IPS DF 4.7 (cell line): ENCODE results near the gene ZFP91.
A peak's percentile ranks its signal among the peaks of the same experiment; 100 is the strongest.
"Not testable (repeated sequence)": the region's sequence is repeated elsewhere in the genome, so short reads cannot be mapped to it uniquely, and the experiment has no call there.

ENCODE experiments used
- DNase-seq: peaks from one replicate; pipeline ENCODE4 v3.0.0-alpha.2; 2013; ENCODE audit warnings: low spot score; ENCODE audit errors: extremely low read depth

Gene ZFP91, protein sequence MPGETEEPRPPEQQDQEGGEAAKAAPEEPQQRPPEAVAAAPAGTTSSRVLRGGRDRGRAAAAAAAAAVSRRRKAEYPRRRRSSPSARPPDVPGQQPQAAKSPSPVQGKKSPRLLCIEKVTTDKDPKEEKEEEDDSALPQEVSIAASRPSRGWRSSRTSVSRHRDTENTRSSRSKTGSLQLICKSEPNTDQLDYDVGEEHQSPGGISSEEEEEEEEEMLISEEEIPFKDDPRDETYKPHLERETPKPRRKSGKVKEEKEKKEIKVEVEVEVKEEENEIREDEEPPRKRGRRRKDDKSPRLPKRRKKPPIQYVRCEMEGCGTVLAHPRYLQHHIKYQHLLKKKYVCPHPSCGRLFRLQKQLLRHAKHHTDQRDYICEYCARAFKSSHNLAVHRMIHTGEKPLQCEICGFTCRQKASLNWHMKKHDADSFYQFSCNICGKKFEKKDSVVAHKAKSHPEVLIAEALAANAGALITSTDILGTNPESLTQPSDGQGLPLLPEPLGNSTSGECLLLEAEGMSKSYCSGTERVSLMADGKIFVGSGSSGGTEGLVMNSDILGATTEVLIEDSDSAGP

DNA sequence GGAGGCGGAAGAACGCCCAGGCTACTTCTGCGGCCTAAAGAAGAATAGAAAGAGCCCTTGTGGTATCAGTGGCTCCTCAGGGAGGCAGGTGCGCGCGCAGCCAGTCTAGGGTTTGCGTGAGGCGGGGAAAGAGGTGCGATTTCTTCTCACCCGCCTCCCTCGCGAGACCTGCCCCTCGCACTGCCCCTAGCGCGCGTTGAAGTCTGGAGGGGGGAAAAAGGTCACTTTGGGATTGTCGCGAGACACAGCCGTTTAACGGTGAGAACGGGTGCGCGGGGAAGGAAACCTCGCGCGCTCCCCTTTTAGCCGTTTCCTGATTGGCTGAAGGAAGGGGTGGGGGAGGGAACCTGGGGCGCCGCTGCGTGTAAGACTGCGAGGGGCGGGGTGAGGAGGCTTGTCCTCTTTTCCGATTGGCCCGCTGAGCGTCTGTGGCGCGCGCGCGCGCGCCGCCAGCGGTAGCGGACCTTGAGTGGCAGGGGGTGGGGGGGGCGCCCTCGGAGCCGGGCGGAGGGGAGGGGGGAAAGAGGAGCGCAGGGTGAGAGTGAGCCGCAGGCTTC is at the start of gene ZFP91:
ZFP91 (plus strand) TSS at position 429 of the 557 bp plus-strand sequence. CDS start 219 bp downstream, outside the sequence.
- DNase-seq: peak; percentile 36

DNA sequence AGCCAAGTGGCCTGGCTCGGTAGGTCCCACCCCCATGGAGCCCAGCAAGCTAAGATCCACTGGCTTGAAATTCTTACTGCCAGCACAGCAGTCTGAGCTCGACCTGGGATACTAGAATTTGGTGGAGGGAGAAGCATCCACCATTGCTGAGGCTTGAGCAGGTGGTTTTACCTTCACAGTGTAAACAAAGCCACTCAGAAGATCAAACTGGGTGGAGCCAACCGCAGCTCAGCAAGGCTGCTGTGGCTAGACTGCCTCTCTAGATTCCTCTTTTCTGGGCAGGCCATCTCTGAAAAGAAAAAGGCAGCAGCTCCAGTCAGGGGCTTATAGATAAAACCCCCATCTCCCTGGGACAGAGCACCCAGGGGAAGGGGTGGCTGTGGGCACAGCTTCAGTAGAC is 48.6 kb upstream of the ZFP91 start:
- DNase-seq: no peak

DNA sequence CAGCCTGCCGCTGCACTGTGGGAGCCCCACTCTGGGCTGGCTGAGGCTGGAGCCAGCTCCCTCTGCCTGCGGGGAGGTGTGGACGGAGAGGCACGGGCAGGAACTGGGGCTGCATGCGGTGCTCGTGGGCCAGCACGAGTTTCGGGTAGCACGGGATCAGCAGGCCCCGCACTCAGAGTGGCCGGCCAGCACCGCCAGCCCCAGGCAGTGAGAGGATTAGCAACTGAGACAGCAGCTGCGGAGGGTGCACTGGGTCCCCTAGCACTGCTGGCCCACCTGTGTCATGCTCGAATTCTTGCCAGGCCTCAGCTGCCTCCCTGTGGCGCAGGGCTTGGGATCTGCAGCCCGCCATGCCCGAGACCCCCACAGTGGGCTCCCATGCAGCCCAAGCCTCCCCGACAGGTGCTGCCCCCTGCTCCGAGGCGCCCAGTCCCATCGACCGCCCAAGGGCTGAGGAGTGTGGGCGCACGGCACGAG is 47.0 kb upstream of the ZFP91 start:
- no peak for DNase-seq

DNA sequence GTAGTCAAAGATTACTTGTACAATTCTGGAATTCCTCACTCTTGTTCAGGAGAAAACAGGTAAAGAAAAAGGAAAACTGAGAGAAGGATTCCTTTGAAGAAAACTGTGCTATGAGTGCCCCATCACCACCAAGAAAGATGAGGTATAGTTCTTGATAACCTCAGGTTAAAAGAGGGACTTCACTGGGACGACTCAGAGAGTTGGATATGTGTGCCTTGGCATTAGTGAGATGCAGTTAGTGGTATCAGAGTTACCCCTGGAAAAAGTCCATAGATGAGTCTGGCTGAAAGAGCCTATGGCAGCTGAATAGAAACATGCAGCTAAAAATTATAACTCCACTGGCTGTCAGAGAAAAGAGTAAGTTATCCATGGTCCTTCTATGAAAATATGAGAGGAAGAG is 32.0 kb upstream of the ZFP91 start:
- no peak for DNase-seq

DNA sequence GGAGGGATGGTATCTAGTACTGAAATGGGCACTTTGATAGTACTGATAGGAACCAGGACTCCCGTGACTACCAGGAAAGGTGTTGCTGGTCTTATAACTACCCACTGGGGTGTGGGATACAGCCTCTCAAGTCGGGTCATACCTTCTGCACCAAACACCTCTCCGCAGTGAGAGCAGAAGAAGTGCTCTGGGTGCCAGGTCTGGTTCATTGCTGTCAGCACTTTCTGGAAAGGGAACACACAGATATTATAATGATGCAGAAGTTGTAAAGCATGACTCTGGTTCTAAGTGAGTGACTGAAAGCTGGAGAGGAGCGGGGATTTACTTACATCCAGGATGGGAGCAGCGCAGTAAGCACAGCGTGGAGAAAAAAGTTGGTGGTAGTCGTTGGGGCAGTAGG is 29.2 kb upstream of the ZFP91 start:
- no peak for DNase-seq

DNA sequence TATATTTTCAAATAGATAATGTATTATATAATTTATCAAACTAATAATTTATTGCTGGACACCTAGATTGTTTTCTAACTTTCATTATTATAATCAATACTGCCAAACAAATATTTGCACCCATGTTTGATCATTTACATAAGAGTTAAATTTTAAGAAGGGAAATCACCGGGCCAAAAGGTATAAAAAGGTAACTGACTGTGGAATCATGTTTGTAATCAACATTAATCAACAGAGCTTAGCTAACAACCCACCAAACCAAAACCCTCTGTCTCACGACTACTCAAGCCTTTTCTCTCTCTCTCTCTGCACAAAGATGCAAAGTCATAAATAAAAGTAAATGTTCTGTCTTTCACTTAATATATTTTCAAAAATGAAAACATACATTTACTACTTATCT is 18.0 kb upstream of the ZFP91 start:
- DNase-seq: no peak

DNA sequence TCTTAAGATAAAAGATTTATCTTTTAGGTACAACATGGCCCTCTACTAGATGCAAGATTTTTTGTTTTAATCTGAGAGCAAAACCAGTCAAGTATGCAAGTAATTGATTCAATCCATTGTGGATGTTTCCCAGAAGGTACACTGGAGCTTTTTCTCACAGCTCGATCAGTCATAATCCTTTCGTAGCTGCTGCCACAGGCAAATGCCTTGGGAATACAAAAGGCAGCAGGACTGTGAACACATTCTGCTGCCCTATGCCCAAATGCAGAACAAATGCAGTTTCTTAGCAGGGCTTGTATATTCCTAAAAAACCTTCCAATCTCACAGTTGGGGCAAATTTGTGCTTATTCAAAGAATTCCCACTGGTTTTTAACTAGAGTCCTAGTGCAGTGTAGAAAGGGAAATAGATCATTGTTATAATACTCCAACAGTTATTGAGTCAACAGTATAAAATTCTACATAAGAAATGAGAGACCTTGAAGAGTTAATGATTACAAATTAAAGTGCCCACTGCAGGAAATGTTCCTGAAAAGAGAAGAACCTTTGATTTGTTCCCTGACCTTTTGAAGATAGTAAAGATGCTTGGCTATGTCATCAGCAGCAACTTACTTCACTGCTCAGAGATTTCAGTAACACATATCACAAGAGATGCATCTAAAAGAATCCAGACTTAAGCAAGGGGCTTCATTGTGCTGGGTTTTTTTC is 17.3 kb upstream of the ZFP91 start:
- DNase-seq: no peak

DNA sequence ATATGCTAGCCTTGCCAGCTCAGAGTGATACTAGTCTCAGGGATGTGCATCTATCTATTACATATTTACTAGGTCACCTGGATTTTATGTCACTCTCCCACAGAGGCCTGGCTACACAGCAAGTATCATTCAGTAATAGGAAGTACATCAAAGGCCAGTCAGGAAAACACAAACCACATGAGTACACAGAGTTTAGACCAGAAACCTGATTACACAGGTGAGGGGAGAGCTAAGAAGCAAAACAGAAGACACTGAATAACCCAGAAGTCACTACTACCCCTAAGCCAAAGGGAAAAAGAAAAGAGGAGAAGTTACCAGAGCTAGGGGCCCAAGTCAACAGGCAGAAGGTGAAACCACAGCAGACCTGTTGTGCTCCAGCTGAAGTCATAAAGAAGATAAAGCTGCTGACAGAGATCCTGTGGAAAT is 16.5 kb upstream of the ZFP91 start:
- no peak for DNase-seq

DNA sequence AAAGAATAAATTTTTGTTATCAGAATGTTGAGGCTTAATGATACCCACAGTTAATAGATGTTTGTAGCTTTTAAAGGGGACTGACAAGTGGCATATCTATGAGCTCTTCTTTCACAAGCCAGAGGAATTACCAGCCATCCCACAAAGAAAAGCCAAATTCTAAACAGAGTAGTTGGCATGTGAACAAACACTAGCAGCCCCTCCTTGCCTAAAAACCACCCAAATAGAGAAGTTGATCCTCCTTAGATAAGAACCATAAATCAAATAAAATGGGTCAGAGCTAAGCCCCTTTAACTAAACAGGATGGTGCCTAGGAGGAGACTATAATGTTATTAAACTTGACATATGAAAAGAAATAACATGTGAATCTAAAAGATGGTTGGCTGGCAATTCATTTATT is 14.6 kb upstream of the ZFP91 start:
- no peak for DNase-seq

DNA sequence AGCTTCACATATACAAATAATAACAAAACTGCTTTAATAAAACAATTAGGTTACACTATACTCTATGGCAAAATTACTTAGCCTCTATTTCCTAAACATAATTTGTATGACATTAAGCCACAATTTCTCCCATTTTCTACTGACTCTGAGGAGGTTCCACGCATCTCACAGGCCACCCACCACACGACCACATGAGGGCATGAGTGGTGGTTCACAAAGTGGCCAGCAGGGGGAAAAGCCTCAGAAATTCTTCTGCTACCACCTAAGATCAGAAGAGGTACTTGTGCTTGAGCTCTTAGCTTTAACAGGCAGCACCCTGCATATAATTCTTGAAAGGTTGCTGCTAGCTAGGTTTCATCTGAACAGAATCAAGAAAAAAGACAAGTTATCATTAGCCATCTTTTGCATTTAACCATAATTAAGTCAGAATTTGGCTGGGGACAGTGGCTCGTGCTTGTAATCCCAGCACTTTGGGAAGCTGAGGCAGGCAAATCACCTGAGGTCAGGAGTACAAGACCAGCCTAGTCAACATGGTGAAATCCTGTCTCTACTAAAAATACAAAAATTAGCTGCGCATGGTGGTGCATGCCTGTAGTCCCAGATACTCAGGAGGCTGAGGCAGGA is 10.9 kb upstream of the ZFP91 start:
- no peak for DNase-seq

DNA sequence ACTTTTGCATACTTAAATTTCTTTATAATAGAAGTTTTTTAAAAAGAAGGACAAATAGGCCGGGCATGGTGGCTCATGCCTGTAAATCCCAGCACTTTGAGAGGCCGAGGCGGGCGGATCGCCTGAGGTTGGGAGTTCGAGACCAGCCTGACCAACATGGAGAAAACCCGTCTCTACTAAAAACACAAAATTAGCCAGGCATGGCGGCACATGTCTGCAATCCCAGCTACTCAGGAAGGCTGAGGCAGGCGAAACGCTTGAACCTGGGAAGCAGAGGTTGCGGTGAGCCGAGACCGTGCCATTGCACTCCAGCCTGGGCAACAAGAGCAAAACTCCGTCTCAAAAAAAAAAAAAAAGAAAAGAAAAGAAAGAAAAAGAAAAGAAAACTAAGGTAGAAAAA is 6.0 kb upstream of the ZFP91 start:
- DNase-seq: not testable (repeated sequence)

DNA sequence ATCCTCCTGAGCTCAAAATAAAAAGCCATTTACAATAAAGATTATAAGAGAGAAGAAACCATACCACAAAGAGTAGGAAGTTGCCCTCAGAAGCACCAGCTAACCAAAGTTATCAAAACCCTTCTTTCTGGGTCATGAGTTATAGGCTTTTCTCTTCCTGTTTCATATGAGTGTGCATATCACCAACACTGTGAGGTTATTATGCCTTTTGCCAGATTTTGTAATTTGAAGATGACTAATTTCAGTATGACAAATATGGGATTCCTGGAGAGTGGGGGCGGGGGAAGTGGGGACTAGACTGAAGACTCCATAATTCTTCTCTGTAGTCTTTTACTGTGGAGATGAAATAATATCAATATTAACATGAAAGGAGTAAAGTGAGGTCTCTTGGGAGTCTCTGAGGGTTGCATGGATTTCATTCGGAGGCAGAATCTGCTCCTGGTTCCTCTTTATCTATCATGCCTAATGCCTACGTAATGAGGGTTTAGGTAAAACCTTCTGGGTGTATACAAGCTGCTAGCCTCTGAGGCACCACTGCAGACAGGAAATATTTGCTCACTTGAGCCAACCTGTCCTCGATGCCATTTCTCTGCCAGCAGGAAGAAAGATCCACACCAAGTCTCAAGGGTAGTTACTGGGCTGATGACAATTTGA is 5.3 kb upstream of the ZFP91 start:
- DNase-seq: no peak

DNA sequence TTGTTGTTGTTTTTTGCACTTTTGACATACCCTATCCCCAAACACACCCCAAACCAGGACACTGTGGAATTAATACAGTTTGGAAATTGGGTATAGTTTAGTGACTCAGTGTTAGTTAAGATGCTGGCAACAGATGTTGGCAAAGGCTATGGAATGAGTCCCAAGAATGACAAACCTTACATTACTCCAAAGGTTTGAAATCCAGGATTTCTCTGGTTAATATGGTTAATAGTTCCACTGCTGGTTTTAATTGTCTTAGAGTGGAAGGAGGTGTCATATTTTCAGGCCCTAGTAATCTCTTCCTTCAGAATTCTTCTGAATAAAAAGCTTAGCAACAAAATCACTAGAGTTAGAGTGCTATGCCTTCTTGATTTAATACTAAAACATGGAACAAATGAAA is 4.0 kb upstream of the ZFP91 start:
- DNase-seq: no peak

DNA sequence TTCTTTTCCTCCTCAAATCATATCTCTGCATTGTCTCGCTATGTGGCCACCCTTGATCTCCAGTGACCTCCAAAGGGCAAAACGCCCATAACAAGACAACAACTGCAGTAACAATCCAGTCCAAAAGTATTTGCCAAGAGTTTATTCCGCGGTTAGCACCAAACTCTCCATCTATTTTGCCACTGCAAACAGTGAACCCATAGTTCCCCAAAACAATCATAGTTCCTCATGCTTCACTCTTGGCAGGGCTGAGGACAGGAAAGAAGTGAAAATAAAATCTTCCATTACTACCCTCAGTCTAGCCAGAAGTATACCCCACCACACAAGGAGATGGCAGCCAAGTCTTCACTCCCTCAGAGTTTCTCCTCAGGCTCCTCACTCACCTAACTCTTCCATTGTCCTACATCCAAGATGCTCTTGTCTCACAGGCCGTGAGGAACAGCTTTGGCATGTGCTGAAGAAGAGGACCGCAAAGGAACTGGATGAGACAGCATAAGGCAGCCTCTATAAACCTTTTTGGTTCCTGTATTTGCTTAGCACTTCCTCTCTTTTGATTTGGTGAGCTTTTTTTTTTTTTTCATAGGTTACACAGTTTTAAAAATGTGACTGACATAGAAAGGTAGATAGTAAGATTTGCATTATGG is 3.4 kb upstream of the ZFP91 start, which contains the start of gene LPXN:
LPXN (minus strand) TSS at position 480 of the 644 bp plus-strand sequence; CDS start at position 396, 84 bp downstream.
- DNase-seq: no peak

DNA sequence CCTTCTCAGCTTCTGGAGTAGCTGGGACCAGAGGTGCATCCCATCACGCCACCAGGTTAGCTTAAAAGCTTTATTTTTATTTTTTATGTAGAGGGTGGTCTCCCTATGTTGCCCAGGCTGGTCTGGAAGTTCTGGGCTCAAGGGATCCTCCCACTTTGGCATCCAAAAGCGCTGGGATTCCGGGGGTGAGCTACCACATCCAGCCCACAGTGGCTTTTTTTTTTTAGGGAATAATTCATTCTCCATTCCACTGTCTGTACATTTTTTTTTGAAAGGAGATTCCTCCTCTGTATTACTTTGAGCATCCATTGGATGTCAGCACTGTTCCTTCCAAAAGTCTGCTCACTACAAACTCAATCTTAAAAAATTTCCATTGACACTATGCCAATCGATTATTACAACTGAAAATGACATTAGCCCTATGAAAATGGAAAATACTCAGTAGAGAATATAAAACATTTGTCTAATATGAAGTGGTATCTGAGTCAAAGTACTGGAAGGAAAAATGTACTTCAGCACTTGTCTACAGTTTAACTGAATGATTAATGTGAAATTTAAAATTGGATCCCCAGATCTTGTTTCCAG is 1.9 kb upstream of the ZFP91 start:
- no peak for DNase-seq

DNA sequence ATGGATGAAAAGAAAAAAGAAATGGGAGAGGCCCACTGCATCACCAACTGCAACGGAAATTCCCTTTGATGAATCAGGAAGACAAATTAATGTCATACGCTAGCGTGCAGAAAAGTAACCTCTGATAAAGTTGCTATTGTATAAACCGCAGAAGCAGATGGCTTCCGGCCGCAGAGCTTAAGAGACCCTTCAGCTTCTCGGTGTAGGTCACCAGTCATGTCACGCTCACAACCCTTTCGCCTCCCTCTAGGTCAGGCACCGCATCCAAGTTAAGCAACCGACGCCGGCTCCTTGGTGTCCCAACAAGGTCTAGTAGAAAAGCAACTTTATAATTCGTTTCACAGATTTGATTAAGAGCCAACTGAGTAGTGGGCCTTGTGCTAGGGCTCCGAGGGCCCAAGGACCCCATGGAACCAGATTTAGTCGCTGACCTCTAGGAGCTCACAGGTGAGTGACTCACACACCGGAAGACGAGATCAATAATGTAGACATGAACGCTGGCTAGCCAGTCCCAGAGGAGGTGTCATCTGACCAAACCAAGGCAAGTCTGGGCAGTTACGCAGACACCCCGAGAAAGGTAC is 1.2 kb upstream of the ZFP91 start:
- DNase-seq: no peak

DNA sequence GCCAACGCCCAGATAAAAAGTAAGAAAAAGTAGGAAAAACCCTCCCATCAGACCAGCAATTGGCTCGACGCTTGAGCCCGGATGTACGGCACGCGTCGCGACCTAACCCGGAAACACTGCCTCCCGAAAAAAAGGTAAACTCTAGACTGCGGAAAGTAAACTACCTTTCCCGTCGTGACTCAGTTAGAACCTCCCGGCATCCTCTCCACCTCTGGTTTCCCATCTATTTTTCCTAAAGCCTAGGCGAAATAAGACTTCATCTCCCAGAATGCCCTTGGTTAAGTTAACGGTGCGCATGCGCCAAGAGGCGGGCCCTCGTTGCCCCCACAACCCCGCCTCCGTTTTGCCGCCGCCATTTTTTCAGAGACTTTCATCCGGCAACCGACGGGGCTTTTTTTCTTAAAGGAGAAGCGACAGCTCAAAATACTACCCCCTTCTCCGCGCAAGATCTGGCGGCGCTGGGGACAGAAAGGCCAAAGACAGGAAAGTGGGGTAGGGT is 678 bp upstream of the ZFP91 start:
- DNase-seq: peak; percentile 97

DNA sequence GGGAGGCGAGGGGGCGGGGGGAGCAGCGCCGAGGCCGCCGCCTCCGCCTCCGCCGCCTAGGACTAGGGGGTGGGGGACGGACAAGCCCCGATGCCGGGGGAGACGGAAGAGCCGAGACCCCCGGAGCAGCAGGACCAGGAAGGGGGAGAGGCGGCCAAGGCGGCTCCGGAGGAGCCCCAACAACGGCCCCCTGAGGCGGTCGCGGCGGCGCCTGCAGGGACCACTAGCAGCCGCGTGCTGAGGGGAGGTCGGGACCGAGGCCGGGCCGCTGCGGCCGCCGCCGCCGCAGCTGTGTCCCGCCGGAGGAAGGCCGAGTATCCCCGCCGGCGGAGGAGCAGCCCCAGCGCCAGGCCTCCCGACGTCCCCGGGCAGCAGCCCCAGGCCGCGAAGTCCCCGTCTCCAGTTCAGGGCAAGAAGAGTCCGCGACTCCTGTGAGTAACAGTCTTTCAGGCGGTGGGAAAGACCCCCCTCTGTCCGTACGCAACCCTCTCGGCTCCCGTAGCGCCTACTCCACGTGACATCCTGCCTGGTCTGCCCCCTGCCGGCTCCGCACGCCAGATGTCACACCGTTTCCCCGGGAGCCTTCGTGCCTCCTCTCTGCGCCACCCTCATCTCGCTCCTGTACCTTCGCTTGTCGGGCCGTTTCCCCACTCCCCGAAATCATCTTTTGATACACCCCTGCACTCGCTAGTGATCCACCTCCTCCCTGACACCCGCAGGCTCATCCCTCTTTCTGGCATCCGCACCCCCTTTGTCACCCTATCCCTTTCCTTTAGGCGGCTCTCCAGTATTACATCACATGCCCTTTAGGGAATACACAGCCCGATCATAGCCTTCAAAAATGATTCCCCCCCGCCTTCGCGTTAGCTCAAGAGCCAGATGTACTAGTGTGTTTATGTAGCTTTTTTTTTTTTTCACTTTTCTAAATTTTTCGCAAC is 598 bp downstream of the ZFP91 start:
- DNase-seq: peak; percentile 60
